Activated gamma-delta T cell (primary cell): Measurements from ENCODE around the gene CFI.

Experiments used
- DNase-seq: peaks from one replicate; lab custom pipeline; 2025; lab: John Stamatoyannopoulos, UW
- total RNA-seq, 2 donors: gene quantifications; one replicate each; lab custom pipeline; 2026; lab: John Stamatoyannopoulos, UW

Gene CFI
- total RNA-seq, result 0 reads per million in 2 donors

DNA sequence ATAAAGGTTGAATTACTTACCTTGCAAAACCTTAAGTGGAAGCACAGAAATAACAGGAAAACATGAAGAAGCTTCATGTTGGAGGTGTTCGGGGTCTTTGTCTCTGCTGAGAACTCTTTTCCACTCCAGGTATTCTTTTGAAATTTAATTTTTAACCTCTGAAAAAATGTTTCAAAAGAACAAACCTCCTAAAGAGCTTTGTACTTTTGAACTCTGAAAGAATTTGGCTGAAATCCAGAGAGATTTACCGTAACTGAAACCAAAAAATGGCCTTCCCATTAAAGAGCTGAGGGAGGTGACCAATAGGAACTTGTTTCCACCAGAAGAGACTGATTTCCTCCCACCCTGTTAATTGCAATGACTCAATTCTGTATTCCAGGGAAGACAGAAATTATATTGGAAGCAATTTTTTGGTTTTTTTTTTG, at the start of gene CFI:
Gene CFI (minus strand): TSS at position 105 of the 425 bp plus-strand sequence. CDS start 28 bp downstream, at position 77.
- no peak for DNase-seq

DNA sequence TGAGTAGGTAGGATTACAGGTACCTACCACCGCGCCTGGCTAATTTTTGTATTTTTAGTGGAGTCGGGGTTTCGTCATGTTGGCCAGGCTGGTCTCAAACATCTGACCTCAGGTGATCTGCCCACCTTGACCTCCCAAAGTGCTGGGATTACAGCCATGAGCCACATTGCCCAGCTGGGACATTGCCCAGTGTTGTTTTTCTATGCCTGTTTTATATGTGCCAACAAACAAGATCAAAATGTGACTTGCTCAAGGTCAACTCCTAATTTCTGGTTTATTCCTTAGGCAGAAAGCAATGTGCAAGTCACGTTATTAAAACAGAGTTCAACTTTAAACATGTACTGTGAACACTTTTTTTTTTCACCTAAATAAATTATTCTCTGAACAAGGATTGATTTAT, 48.8 kb upstream of the CFI start:
- no peak for DNase-seq

GRCh38 chr4:109848501-109848900, 46.7 kb upstream of the CFI start:
- DNase-seq, result no peak

GRCh38 chr4:109847896-109848442, 46.2 kb upstream of the CFI start, which contains the start of gene LRIT3:
Gene LRIT3, plus strand, starts transcription at chr4:109848107. Its CDS starts 95 bp downstream, at chr4:109848202.
- DNase-seq, result no peak

DNA sequence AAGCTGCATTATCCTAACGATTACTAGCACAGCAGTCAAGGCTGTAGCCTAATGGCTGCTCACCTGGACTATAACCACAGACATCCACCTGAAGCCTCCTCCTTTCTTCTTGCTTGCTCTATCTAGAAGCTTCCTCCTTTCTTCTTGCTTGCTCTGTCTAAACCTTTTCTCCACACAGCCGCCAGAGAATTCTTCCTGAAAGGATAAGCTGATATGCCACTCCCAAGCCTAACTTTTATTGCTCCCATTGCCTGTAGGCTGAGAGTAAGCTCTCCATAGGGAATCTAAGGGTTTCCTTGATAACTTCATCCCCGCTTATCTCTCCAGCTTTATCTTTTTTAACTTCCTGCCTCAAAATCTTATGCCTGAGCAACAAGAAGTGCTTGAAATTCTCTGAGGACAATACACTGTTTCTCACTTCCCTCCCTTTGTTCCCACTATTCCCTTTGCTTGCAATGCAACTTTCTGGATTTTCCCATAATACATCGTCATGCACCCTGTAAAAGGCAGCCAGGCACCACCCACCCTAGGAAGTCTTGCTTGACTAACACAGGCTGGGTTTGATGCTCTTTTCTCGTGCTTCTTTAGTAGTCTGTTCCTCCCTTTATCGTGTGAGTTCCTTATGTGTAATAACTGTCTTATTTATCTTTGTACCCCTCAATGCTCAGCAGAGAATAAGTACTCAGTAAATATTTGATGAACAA, 44.7 kb upstream of the CFI start:
- DNase-seq, result no peak

GRCh38 chr4:109836985-109837384, 35.2 kb upstream of the CFI start:
- DNase-seq, result no peak

DNA sequence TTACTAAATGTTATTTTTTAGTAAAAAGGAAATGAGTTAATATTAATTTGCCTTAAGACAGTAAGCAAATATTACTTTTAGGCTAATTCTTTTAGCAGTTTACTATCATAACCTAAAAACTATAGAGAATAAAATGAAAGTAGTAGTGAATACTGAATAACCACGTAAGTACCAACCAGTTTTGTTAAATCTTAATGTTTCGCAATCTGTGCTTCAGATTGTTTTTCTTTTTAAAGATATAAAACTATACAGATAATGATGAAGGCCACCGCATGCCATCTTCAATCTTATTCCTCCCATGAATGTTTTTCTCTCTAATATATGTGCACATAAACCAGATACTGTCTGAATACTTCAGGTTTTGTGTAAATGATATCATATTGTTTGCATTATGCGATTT, 32.0 kb upstream of the CFI start:
- no peak for DNase-seq

DNA sequence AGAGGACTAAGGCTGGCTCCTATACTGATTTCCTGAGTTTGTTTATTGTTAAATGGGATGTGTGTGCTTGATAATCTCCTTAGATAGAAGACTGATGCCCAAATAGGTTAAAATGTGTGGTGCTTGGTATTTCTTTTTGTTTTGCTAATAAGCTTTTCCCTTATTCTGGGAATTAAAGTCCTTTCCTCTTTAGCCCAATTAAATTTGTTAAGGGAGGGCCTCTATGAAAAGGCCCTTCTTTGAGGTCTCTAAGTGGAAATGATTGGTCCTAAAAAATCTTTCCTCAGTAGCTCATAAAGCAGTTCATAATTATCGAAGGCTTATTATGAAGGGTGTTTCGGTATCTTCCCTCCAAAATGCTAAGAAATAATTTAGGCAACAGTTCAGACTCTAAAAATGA, 25.9 kb upstream of the CFI start, which contains the start of gene RRH:
Gene RRH (plus strand): TSS at position 301 of the 400 bp plus-strand sequence. CDS start 56 bp downstream, at position 357.
- DNase-seq, result no peak

- no peak for DNase-seq
Measured at GRCh38 chr4:109826719-109827118, 24.9 kb upstream of the CFI start.

GRCh38 chr4:109821185-109821584, 19.4 kb upstream of the CFI start:
- DNase-seq, result no peak

- no peak for DNase-seq
Measured at GRCh38 chr4:109820563-109820962, 18.8 kb upstream of the CFI start.

DNA sequence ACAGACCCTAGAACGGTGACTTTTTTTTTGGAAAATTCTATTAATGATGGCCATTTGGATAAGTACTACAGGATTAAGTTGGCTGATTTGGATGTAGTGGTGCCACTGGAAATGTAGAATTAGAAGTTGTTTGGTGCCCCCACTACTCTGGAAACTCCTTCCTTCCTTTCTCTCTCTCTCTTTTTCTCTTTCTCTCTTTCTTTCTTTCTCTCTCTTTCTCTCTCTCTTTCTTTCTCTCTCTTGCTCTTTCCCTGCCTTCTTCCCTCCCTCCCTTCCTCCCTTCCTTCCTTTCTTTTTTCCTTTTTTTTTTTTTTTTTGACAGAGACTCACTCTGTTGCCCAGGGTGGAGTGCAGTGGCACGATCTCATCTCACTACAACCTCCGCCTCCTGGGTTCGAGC, 16.5 kb upstream of the CFI start:
- DNase-seq, result no peak

DNA sequence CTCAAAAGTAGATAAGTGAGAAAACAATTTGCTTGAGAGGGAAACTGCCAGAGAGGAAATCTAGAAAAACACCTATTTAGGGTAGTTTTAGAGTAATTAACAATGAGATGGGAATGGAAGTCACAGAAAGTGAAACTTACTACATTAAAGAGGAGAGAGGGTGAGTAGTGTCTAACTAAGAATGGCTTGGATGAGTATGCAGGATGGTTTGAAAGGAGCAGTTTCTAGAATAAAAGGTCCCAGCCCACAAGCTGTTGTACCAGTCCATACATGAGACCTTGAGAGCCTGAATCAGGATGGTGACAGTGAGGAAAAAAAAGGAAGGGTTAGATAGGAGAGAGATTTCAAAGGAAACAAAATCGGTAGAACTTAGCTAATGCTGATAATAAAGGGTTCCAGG, 15.1 kb upstream of the CFI start:
- no peak for DNase-seq

GRCh38 chr4:109816082-109816442, 14.3 kb upstream of the CFI start:
- peak; percentile 46 for DNase-seq

GRCh38 chr4:109815151-109816081, 13.6 kb upstream of the CFI start, which contains the start of gene GAR1:
Gene GAR1, plus strand, starts transcription at chr4:109815762. Its CDS starts 403 bp downstream, at chr4:109816165.
- peak; percentile 44 for DNase-seq

DNA sequence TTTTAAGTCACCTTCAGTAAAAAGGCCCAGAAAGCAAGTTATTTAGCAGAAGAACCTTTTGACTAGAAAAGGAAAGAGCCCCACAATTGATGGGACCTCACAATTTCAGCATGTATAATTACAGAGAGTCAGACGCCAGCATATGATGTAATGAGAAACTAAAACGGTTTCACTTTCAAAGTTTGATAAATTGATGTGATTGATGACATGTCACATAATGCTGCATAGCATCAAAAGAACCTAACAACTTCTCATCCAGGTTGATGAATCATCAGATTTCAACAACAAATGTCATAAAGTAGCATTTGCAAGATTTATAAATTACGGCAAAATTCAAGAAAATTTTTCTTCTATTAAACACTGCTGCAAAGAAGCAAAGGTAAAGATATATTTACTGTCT, 9.9 kb upstream of the CFI start:
- DNase-seq, result no peak

DNA sequence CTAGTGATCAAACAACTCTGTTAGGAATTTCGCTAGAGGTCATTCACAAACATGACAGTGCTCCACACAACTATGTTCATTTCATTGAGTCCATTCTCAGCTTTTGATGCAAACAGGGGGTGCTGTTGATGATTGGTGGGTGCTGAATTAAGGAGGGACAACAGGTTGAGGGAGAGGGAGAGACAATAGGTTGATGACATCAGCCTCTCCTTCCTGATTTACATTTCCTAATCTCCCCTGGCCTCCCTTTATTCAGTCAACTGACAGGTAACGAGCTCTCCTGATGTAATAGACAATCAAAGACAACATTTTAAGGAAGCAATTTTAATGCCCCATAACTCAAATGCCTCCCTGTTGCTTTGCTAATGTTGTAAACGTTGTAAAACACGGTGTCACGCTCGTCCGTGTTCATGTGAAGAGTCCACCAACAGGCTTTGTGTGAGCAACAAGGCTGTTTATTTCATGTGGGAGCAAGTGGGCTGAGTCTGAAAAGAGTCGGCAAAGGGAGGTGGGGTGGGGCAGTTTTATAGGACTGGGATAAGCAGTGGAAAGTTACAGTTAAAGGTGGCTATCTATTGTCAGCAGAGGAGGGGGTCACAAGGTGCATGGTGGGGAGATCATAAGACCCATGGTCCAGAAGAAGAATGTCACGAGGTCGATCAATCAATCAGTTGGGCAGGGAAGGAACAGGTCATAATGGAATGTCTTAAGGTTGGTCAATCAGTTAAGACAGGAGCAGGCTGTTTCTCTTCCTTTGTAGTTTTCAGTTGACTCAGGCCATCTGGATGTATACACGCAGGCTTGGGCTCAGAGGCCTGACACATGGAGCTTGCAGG, 9.0 kb upstream of the CFI start:
- DNase-seq, result no peak

DNA sequence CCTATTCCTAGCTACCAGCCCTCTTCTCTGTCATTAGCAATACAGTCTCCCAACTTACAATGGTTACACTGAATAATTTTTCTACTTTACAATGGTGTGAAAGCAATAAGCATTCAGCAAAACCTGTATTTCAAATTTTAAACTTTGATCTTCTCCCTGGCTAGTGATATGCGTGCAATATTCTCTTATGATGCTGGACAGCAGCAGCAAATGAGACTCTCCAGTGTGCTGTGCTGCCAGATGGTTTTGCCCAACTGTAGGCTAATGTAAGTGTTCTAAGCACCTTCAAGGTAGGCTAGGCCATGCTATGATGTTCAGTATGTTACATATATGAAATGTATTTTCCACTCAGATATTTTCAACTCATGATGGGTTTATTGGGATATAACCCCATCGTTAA, 7.9 kb upstream of the CFI start:
- no peak for DNase-seq

- DNase-seq, result no peak
Measured at GRCh38 chr4:109803924-109804571, 2.2 kb upstream of the CFI start.

- DNase-seq, result no peak
Measured at GRCh38 chr4:109801099-109801789, 555 bp downstream of the CFI start.
